ENCODE data around the gene LRRFIP1.
"Not testable (repeated sequence)": the region's sequence is repeated elsewhere in the genome, so short reads cannot be mapped to it uniquely, and the experiment has no call there.

LRRFIP1 gene

GRCh38 chr2:237597196-237598145 is 29.9 kb upstream of the LRRFIP1 start:
- no peak for DNase-seq

GRCh38 chr2:237598468-237599208 is 28.7 kb upstream of the LRRFIP1 start:
- DNase-seq = no peak

- no peak for DNase-seq
These were observed 27.8 kb upstream of the LRRFIP1 start for GRCh38 chr2:237599465-237600110.

GRCh38 chr2:237600205-237600846 is 27.1 kb upstream of the LRRFIP1 start:
- no peak for DNase-seq

GRCh38 chr2:237601453-237602116 is 25.8 kb upstream of the LRRFIP1 start:
- DNase-seq = no peak

GRCh38 chr2:237602409-237602808 is 25.0 kb upstream of the LRRFIP1 start:
- no peak for DNase-seq

GRCh38 chr2:237603049-237603717 is 24.2 kb upstream of the LRRFIP1 start:
- DNase-seq = no peak

GRCh38 chr2:237603718-237604362 is 23.5 kb upstream of the LRRFIP1 start:
- DNase-seq = peak; percentile 37

- no peak for DNase-seq
These were observed 23.0 kb upstream of the LRRFIP1 start for GRCh38 chr2:237604391-237604790.

GRCh38 chr2:237604960-237605359 is 22.4 kb upstream of the LRRFIP1 start:
- no peak for DNase-seq

- not testable (repeated sequence) for DNase-seq
These were observed 20.9 kb upstream of the LRRFIP1 start for GRCh38 chr2:237606522-237606921.

- DNase-seq = no peak
These were observed 14.6 kb upstream of the LRRFIP1 start for GRCh38 chr2:237612527-237613357.

GRCh38 chr2:237613679-237614078 is 13.7 kb upstream of the LRRFIP1 start:
- no peak for DNase-seq

- no peak for DNase-seq
These were observed 13.2 kb upstream of the LRRFIP1 start for GRCh38 chr2:237614151-237614720.

GRCh38 chr2:237615631-237616249 is 11.6 kb upstream of the LRRFIP1 start:
- no peak for DNase-seq

- DNase-seq = no peak
These were observed 11.0 kb upstream of the LRRFIP1 start for GRCh38 chr2:237616373-237616733.

GRCh38 chr2:237616734-237617586 is 10.4 kb upstream of the LRRFIP1 start:
- no peak for DNase-seq

- no peak for DNase-seq
These were observed 9.8 kb upstream of the LRRFIP1 start for GRCh38 chr2:237617587-237617982.

- DNase-seq = no peak
These were observed 8.9 kb upstream of the LRRFIP1 start for GRCh38 chr2:237618449-237618848.
